Prostate gland (tissue), 2 donors: Measurements from ENCODE around the gene RPUSD4.

ENCODE experiments used
- POLR2A ChIP-seq: fragments of 450-650 bp; IDR thresholded peaks from one replicate; pipeline ENCODE4 v1.6.1; 2016; ENCODE audit warnings: antibody characterized with exemption, mild to moderate bottlenecking
- TF ChIP-seq, protein P1 (sequence below), 4 experiments: fragments of 200-600 bp in 2 of 4; fragments of 450-650 bp in 2 of 4; sonication (generic) in 2 of 4; IDR thresholded peaks; 1 replicate in 3 of 4; 2 replicates in 1 of 4; pipeline ENCODE4 v1.5.1; 2016 to 2019; ENCODE audit warnings: antibody characterized with exemption in 4 of 4, mild to moderate bottlenecking in 2 of 4, moderate library complexity in 2 of 4

DNA sequence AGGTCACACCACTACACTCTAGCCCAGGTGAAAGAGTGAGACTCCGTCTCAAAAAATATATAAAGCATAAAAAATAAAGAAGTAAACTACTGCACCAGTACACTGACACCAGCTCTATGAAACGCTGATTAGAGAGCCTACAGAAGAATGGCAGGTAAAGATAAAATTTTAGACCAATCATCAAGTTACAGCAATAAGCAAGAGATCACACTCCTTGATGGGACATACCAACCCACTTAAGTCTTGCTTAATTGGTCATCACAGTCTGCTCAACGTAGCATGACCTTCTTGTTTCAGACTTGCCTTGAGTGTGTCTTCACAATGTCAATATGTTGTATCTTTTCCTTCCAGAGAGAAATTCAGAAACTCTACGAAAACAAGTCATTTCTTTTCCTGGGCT is 44.8 kb upstream of the RPUSD4 start:
- no peak for TF ChIP-seq POLR2A
- TF ChIP-seq, protein P1, sequence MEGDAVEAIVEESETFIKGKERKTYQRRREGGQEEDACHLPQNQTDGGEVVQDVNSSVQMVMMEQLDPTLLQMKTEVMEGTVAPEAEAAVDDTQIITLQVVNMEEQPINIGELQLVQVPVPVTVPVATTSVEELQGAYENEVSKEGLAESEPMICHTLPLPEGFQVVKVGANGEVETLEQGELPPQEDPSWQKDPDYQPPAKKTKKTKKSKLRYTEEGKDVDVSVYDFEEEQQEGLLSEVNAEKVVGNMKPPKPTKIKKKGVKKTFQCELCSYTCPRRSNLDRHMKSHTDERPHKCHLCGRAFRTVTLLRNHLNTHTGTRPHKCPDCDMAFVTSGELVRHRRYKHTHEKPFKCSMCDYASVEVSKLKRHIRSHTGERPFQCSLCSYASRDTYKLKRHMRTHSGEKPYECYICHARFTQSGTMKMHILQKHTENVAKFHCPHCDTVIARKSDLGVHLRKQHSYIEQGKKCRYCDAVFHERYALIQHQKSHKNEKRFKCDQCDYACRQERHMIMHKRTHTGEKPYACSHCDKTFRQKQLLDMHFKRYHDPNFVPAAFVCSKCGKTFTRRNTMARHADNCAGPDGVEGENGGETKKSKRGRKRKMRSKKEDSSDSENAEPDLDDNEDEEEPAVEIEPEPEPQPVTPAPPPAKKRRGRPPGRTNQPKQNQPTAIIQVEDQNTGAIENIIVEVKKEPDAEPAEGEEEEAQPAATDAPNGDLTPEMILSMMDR (IDR thresholded peaks at IDR 0.05) = no peak
